Measurements from ENCODE around the gene FANCC.

The FANCC gene

GRCh38 chr9:95139126-95139525 is 178.4 kb downstream of the FANCC start:
- no peak overlapping the region for H3K4me3 ChIP-seq (ENCODE audit: low read length)
- no peak for TF ChIP-seq CTCF (conservative IDR thresholded peaks at IDR 0.05; ENCODE audit: low read length)
- DNase-seq (ENCODE audit: low read depth), result no peak

GRCh38 chr9:95138474-95138873 is 179.0 kb downstream of the FANCC start:
- no peak overlapping the region for H3K4me3 ChIP-seq (ENCODE audit: low read length)
- TF ChIP-seq CTCF (conservative IDR thresholded peaks at IDR 0.05; ENCODE audit: low read length), result no peak
- DNase-seq (ENCODE audit: low read depth), result no peak

- no peak for DNase-seq (ENCODE audit: low read depth)
- H3K4me3 ChIP-seq (ENCODE audit: low read length), result no peak overlapping the region
- TF ChIP-seq CTCF (conservative IDR thresholded peaks at IDR 0.05; ENCODE audit: low read length), result no peak
These were observed 179.8 kb downstream of the FANCC start for GRCh38 chr9:95137587-95138145.

GRCh38 chr9:95135756-95136155 is 181.8 kb downstream of the FANCC start:
- H3K4me3 ChIP-seq (ENCODE audit: low read length), result no peak overlapping the region
- TF ChIP-seq CTCF (conservative IDR thresholded peaks at IDR 0.05; ENCODE audit: low read length), result no peak
- no peak for DNase-seq (ENCODE audit: low read depth)

GRCh38 chr9:95134457-95134881 is 183.0 kb downstream of the FANCC start:
- no peak for DNase-seq (ENCODE audit: low read depth)
- no peak overlapping the region for H3K4me3 ChIP-seq (ENCODE audit: low read length)
- no peak for TF ChIP-seq CTCF (conservative IDR thresholded peaks at IDR 0.05; ENCODE audit: low read length)

- no peak for DNase-seq (ENCODE audit: low read depth)
- TF ChIP-seq CTCF (conservative IDR thresholded peaks at IDR 0.05; ENCODE audit: low read length), result no peak
- H3K4me3 ChIP-seq (ENCODE audit: low read length), result no peak overlapping the region
These were observed 184.2 kb downstream of the FANCC start for GRCh38 chr9:95133325-95133705.

GRCh38 chr9:95132366-95133324 is 184.9 kb downstream of the FANCC start:
- DNase-seq (ENCODE audit: low read depth), result no peak
- H3K4me3 ChIP-seq (ENCODE audit: low read length), result no peak overlapping the region
- TF ChIP-seq CTCF (conservative IDR thresholded peaks at IDR 0.05; ENCODE audit: low read length), result no peak

Data from AG10803 (cell line).